GM19193 (cell line): ENCODE measurements around the gene MACROH2A2.

ENCODE experiments used
- POLR2A ChIP-seq: IDR thresholded peaks from 4 replicates; pipeline ENCODE4 v1.6.1; 2011; ENCODE audit not compliant: insufficient read depth, insufficient read length; ENCODE audit errors: extremely low read depth

The MACROH2A2 gene

DNA sequence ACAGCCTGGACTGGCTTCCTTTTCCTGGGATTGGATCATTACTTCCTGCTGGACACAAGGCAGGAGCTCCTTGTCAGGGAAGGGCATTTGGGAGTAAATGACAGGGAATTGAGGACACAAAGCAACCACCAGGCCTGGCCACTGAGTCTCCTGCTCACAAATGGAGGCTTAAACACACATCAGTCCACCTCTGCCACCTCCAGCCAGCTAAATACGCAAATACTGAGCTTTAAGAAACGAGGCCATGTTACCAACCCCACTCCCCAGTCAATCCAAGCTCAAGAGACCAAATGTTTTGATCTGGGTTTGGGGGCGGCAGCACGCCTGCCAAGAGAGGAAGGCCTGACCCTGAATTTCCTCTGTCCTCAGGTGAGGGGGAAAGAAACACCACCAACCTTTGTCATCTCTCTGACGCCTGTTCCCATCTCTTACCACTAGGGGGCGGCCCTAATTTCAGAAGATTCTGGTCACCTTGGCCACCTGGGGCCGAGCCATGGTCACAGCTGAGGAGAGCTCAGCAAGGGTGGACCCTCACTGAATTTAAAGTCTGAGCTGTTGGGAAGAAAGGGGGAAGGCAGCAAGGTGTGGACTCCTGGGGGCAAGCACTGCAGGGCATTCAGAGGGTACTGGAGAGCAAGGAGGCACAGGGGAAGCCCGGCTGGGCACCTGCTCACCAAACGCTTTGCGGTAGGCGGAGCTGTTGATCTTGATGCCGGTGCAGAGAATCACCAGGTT is 63.5 kb downstream of the MACROH2A2 start:
- TF ChIP-seq POLR2A, result no peak

DNA sequence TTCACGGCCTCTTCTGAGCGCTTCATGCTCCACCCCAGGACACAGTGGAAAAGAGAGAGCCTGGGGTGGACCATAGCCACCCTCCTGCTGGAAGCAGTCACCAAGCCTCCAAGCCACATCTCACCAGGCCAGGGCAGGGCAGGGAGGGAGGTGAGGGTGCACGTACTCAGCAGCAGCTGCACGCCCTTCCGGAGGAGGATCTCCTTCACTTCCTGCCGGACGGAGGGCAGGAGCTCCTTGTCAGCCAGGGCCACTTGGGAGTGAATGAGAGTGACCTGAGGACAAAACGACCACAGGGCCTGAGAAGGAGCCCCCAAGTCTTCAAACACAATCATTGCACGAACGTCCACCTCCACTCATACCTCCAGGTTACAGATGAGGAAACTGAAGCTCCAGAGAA is 65.0 kb downstream of the MACROH2A2 start:
- TF ChIP-seq POLR2A, result no peak

DNA sequence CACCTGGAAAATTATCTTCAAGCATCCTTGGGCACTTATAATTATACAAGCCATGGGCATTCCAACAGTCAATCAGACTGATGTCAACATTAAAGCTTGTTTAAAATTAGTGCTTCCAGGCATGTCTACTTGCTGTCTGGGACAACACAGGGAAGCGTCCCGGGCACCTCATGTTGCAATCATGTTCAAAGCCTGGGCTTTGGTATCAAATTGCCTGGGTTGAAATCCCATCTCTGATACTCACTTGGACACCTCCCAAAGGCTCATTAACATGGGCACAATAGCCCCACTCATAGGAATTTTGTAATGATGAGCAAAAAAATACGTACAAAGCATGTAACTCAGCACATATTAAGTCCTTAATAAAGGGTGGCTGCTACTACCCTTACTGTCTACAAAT is 65.5 kb downstream of the MACROH2A2 start:
- TF ChIP-seq POLR2A, result no peak

DNA sequence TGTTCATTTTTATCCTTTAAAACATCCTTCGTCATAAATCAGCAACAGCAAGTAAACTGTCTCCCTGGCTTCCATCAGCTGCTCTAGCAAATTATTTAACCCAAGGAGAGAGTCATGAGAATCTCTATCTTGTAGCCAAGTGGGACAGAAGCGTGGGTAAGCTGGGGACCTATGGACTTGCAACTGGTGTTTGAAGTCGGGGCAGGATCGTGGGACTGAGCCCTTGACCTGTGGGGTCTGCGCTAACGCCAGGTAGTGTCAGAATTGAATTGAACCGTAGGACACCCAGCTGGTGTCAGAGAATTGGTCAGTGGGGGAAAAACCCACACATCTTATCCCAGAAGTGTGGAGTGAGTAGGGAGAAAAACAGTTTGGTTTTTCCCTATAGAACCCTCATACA is 66.6 kb downstream of the MACROH2A2 start:
- no peak for TF ChIP-seq POLR2A

DNA sequence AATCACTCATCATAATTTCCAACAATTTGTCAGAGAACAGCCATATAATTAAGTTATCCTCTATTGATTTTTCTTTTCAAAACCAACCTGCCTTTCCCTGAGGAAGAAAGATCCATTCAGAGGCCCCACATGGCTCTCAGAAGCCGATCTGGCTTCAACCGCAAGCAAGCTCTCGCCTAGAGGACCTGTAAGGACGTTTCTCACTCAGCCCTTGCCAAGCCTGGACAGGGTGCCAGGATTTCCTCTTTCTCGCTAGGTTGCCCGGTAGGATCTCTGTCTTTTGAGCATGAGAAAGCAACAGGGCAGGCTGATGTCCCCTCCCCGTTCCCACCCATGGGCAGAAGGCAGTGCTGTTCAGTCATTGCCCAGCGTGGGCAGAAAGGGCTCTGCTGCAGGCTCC is 67.0 kb downstream of the MACROH2A2 start:
- TF ChIP-seq POLR2A, result no peak

DNA sequence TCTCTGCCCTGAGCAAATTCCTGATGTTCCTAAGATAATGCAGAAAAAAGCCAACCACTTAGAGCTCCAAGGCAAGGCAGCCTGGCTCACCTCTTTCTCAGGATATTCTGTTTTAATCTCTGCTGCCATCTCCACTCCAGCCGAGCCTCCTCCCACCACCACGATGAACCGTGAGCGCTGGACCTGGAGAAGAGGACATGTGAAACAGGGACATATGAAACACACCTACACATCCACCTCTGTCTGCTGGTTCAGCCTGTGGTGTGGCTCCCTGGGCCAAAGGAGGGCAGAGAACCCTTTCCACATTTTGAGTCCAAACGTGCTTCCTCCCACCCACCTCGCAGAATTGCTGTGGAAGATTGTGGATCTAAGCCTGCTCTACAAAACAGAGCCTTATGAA is 67.8 kb downstream of the MACROH2A2 start:
- no peak for TF ChIP-seq POLR2A

DNA sequence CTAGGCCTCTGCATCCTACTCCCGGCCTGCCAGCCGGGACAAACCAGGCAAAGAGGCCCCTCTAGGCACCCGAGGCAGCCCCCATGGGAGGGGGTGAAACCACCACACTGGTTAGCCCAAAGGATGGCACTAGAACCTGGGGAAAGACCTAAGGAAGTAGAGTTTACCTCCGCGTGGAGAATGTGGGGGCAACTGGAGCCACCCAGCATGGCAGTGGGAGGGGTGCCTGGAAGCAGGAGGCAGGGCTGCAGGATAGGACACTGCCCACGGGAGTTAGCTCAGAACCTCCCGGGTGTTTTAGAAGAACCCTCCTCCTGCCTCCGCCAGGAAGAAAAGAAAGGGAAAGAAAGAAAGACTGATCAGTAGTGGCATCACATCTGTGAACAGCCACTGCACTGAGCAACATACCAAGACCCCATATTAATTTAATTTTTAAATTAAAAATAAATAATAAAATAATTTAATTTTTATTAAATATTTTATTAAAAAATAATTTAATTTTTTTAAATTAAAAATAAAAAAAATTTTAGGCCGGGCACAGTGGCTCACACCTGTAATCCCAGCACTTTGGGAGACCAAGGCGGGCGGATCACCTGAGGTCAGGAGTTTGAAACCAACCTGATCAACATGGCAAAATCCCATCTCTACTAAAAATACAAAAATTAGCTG is 68.8 kb downstream of the MACROH2A2 start:
- TF ChIP-seq POLR2A, result no peak

DNA sequence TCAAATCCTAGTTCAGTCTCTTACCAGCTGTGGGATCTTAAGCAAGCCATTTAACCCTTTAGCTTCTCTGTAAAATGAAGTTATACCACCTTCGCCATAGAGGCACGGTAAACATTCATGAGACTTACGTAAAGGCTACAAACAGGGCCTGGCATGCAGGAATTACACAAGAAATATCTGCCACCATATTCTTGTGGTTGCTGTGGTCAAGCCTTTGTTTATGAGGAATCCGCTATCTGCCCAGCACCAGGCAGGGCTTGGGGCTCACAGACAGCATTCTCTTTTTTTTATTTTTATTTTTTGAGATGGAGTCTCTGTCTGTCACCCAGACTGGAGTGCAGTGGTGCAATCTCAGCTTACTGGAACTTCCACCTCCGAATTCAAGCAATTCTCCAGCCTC is 70.1 kb downstream of the MACROH2A2 start:
- TF ChIP-seq POLR2A, result no peak

DNA sequence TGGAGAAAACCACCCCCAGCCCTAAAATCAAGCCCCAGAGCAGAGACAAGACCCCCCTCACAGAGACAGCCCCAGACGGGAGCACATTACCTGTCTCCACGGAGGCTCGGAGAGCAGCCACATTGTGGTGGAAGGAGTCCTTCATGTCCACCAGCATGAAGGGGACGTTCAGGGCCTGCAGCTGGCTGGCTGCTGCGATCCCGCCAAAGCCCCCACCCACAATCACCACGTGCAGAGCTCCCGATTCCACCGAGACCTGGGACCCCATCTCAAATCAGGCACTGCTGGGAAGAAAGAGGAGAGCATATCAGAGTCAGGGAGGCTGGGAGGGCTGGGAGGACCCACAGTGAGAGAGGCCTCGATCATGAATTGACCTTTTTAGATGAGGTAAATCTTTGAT is 71.2 kb downstream of the MACROH2A2 start:
- no peak for TF ChIP-seq POLR2A

DNA sequence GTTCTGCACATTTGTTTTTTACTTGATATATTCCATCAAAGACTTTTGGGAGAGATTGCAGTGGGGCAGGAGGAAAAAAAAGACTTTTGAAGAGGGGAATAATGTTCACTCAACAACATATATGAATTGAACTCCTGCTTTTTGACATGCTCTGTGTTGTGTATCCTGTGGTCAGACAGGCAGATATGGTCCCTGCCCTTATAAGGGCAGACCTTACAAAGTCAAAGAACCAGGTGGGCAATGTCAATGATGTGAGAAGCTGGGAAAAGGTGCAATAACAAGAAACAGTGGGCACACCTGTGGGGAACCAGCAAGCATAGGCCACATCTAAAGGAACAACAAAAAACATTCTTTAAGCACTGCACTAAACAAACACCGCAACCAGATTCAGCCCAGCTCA is 71.8 kb downstream of the MACROH2A2 start:
- no peak for TF ChIP-seq POLR2A

DNA sequence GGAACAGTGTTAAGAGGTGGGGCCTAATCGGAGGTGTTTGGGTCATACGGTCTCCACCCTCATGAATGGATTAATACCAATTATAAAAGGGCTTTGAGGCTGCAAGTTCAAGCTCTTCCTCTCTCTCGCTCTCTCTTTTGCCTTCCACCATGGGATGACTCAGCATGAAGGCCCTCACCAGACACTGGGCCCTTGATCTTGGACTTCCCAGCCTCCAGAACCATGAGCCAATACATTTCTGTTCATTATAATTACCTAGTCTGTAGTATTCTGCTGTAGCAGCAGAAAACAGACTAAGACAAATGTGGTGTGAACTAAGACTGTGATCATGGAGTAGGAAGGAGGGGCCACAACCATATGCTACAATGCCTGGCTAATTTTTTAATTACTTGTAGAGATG is 72.3 kb downstream of the MACROH2A2 start:
- no peak for TF ChIP-seq POLR2A

DNA sequence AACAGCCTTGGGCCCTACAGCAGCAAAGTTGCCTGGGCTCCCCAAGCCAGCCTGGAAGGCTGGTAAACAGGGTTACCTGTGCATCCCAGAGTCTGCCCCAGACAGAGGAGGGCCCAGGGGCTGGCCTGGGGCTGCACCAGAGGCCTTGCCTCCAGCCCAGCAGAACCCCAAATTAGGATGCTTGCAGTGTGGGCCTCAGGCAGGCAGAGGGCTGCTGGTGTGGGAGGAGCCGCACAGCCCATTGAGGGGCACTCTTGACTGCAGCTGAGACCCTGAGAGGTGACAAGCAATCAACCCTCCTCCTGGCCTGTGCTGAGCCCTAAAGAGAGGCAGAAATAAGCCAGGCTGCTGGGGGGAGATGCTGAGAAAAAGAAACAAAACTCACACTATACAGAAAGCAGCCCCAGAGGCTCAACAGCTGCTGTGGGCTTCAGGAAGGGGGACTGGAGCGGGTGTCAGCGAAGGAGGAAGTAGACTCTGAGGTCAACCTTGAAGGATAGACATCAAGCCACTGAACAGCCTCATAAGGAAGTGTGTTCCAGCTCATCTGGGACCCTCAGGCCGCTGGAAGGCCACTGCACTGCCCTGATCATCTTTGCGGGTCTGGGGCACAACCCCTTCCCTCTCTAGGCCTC is 73.4 kb downstream of the MACROH2A2 start:
- TF ChIP-seq POLR2A, result no peak

DNA sequence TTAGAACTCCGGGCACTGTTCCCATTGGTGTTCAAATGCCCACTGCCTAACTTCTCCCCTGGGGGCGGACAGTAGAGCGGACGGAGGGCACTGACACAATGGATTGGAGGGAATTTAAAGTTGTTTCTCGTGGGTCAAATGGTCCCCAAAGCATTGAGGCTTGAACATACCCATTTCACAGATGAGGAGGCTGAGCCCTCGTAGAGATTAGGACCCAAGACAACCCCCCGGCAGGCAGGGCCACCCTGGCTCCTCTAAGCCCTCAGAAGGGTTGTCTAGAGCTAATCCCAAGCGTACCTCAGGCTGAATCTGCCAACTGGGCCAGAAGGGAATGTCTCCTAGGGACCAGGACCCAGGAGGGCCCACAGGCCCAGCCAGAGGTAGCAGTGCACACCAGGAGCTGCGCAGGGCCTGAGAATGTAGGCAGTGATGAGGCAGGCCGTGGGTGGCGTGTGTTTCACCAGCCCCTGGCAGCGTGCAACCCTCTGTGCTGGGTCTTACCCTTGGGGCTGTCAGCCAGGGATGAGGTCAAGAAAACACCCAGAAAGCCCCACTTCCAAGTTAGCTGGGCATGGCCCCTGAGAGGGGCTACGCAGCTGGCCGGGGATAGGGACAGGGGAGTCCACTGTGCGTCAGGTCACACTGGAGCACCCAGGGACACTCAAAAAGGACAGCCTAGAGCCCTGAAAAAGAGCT is 74.2 kb downstream of the MACROH2A2 start:
- no peak for TF ChIP-seq POLR2A

DNA sequence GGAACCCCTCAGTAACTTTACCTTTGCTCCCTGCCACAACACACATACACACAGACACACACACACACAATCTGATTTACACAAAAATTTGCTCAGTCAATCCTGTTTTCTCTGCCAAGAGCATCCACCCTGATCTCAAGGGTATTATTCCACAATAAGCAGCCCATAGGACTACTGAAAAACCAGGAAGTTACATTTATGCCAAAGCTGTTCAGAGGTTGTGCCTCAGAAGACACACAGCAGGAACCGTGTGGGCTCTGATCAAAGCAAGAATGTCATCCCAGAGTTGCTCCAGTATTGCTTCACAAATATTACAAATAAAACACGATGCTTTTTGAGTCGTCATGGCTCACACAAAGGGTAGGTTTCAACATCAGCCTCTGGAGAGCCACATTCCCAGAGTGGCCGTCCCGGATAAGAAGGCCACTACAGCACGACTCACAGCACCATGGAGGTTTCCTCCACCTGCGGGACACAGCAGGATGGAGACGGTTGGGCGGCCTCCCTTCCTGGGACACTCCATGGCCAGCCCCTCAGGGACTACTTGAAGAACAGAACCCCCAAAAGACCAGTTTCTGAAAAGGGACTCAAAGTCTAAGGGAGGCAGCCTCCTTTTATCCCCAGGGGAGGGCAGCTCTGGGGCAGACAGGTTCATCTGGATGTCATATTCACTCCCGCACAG is 78.4 kb downstream of the MACROH2A2 start:
- TF ChIP-seq POLR2A, result no peak

DNA sequence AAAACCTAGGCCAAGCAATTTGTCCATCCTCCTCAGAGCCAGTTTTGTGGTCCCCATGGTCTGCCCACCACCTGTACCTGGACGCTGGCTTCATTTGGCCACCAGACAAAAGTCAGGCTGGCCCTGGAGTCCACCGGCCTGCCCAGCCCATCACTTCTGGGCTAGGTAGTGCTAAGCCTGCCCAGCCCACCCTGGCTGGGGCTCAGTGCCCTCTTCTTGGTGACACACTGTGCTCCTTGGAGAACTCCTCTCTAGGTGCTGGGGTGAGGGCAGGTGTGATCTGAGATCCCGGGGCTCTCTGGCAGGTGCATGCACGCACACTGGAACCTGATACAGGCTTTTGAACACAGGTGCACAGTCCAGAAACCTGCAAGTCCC is 78.9 kb downstream of the MACROH2A2 start:
- TF ChIP-seq POLR2A, result no peak
